Umbilical cord (tissue), 2 donors: ENCODE data around the gene OR1J4. TPM values are rescaled to one million over a fixed set of nuclear protein-coding genes. Genes with fewer than 3 reads are reported as not detected.
"Not testable (repeated sequence)": the region's sequence is repeated elsewhere in the genome, so short reads cannot be mapped to it uniquely, and the experiment has no call there.

Experiments used
- DNase-seq: peaks from one replicate; pipeline ENCODE4 v3.0.0-alpha.2; 2015; ENCODE audit warnings: low spot score
- total RNA-seq: library from RNA; depleted of rRNA; stranded (reverse); fragments of >200 nt; gene quantifications from one replicate; pipeline ENCODE4 v1.2.3, GENCODE V29; 2014; ENCODE audit warnings: low replicate concordance; ENCODE audit not compliant: insufficient read depth

OR1J4 gene
- 2.9 TPM for total RNA-seq

- no peak for DNase-seq
Observed at GRCh38 chr9:122518841-122519240, at the start of gene OR1J4. Gene OR1J4 (plus strand): TSS chr9:122519141. CDS start chr9:122519141, 0 bp downstream.

GRCh38 chr9:122474561-122474960 is 44.4 kb upstream of the OR1J4 start:
- DNase-seq: no peak

DNA sequence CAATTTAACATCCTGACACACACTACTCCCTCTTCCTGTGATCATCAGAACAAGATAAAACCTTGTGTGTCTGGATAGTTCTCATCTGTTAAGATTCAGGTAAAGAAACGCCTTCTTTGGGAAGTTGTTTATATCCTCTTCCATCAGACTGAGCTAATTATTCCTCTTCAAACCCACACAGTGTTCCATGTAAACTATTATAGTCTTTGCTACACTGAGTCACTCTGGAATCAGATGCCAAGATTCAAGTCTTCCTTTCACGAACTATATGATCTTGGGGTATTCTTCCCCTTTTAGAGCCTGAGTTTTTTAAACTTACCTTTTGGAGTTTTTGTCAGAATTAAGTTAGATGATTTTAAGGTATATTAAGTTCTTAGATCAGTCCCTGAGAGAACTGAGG is 43.2 kb upstream of the OR1J4 start:
- DNase-seq: no peak

DNA sequence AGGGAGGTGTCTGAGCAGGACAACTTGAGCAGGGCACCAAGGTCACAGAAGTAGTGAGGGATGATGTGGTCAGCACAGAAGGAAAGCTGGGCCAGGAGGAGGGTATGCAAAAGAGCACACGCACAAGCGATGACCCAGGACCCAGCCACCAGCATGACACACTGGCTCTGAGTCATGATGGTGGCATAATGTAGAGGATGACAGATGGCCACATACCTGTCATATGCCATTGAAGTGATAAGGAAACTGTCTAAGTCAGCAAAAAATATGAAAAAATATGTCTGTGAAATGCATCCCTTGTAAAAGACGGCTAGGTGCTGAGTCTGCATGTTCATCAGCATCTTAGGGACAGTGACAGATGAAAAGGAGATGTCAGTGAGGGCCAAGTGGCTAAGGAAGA is 41.6 kb upstream of the OR1J4 start:
- DNase-seq: no peak

- DNase-seq: no peak
Observed at GRCh38 chr9:122477826-122478225, 41.1 kb upstream of the OR1J4 start, which contains the start of gene OR1J1. Gene OR1J1 (minus strand): TSS chr9:122477926. CDS start chr9:122477926, 0 bp downstream.

- DNase-seq: no peak
Observed at GRCh38 chr9:122479062-122479461, 39.9 kb upstream of the OR1J4 start.

GRCh38 chr9:122498883-122499288 is 20.1 kb upstream of the OR1J4 start:
- DNase-seq: peak; percentile 16

GRCh38 chr9:122506964-122507363 is 12.0 kb upstream of the OR1J4 start:
- DNase-seq: no peak

- no peak for DNase-seq
Observed at GRCh38 chr9:122510502-122510901, 8.4 kb upstream of the OR1J4 start, which contains the start of gene OR1J2. Gene OR1J2 (plus strand): TSS chr9:122510802. CDS start chr9:122510802, 0 bp downstream.

DNA sequence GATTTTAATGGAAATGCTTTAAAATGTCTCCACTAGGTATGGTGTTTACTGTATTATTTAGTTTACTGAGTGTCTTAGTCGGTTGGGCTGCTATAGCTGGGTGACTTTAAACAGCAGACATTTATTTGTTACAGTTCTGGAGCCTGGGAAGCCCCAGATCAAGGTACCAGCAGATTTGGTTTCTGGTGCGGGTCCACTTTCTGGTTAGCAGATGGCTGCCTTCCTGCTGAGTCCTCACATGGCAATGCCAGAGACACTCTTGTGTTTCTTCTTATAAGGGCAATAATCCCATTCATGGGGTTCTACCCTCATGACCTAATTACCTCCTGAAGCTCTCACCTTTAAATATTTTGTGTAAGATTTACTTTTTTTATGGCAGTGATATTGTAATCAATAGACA is 715 bp upstream of the OR1J4 start:
- no peak for DNase-seq

GRCh38 chr9:122519376-122519775 is 435 bp downstream of the OR1J4 start:
- no peak for DNase-seq

- DNase-seq: no peak
Observed at GRCh38 chr9:122526602-122527001, 7.7 kb downstream of the OR1J4 start.

DNA sequence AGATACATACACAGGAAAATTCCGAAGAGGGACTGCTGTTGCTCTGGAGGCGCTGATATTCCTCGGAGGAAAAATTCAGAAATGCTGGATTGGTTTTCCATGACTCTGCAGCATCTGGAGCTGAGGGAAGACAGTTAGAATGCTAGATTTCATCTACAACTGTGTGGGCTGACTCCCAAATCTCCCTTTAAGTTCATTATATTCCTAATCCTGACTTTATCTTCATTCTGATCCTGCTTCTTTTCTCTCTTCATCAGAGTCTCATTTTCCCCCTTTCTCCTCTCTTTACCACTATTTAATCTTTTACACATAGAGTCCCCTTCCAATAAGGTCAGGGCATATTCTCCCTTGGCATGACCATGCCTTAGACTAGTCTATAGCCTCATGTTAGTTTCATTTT is 8.3 kb downstream of the OR1J4 start, which contains the start of gene OR1N1:
TSS of gene OR1N1 (minus strand) at position 101 of the 400 bp plus-strand sequence. CDS start at position 101, 0 bp downstream.
- DNase-seq: no peak

DNA sequence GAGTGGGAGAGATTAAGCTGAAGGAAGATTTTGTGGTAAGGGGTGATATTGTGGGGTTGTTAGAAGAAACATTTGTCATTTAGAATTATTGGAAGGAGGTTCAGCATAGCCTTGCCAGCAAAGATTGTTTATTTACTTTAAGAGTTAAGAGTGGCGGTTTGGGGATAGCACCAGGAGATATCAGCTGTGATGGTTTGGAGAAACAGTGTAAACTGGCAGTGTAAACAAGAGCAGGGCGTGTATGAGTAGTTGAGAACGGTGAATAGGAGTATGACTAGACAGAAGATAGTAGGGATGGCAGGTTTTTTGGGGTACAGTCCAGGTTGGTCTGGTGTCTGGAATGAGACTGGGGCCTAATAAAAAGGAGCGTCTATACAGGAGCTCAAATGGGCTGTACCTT is 12.2 kb downstream of the OR1J4 start:
- DNase-seq: not testable (repeated sequence)

DNA sequence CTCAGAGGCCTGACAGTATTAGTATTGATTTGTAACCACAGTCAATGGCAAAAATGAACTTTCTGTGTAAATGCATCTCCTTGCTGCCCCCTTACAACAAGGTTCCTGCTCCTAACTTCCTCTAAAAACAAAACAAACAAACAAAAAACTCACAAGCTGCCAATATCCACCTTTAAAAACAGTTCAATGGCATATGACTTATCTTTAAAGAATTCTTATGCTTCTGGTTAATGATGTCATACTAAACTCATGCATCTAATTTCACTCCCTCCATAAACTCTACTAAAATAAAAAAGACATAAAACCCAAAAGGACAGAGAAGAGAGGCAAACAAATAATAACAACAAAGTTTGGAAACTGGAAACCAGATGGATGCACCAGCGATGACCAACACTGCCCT is 17.2 kb downstream of the OR1J4 start:
- no peak for DNase-seq

DNA sequence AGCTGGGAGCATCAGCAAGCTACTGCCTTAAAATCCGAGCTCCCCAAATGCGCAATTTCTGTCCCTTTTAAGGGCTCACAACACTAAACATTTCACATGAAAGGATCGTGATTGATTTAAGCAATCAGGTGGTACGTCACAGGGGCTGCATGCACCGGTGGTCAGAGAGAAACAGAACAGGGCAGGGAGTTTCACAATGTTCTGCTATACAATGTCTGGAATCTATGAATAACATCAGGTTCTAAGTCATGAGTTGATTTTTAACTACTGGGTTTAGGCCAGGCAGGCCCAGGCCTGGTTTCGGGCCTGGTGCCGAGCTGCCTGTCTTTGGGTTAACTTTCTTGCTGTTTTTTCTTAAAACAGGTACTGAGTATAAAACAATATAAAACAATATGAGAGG is 18.1 kb downstream of the OR1J4 start:
- DNase-seq: not testable (repeated sequence)

- DNase-seq: no peak
Observed at GRCh38 chr9:122538757-122539156, 19.8 kb downstream of the OR1J4 start.

DNA sequence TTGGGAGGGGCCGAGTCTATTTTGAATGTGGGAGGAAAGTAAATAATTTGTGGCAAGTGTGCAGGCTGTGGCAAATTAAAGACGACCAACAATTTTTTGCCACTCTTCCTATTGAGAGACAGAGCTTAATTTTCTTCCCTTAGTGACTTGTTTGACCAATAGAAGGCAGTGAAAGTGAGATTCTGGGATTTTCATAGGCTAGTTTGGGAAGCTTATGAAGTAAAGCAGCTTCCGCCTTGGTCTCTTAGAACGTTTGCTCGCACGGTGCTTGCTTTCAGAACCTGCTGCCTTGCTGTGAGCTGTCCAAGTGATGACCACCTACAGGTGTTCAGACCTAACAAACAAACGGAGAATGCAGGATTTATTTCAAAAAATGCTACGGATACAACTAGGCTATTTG is 27.3 kb downstream of the OR1J4 start:
- no peak for DNase-seq

DNA sequence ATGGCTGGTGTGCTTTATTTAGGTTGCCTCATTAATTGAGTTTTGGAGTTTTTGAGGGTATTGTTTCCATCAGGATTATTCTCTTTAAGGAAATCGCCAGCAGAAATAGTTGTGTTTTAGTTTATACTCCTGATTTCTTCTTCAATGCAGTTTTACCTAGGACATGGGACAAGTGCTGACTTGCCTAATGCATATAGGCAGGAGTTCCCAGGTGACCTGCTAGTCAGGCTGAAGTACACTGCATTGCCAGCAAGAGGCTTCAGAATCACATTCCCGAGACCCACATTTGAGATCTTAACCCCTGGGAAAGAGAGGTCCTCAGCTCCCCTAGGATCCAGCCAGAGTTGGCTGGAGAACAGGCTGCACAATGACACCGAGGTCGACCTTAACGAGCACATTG is 32.4 kb downstream of the OR1J4 start:
- peak; percentile 1 for DNase-seq

DNA sequence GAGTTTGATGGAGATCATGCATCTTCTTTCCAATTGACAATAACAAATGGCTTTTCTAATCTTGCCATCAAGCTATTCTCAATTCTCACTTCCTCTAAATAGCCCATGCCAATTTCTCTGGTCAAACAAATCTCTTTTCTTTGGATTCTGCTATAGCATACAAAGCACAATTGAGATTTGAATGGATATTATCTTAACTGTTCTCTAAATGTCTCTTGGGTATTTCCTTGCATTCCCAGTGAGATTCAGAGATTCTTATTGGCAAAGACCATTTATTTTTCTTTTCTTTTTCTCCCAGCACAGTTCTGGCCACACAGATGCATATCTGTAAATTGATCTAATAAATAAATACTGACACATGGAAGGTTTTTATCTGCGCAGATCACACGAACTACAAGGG is 33.9 kb downstream of the OR1J4 start, which contains the start of gene OR1N2:
TSS of gene OR1N2 (plus strand) at position 301 of the 400 bp plus-strand sequence. CDS start 100 bp downstream, outside the sequence.
- DNase-seq: no peak

DNA sequence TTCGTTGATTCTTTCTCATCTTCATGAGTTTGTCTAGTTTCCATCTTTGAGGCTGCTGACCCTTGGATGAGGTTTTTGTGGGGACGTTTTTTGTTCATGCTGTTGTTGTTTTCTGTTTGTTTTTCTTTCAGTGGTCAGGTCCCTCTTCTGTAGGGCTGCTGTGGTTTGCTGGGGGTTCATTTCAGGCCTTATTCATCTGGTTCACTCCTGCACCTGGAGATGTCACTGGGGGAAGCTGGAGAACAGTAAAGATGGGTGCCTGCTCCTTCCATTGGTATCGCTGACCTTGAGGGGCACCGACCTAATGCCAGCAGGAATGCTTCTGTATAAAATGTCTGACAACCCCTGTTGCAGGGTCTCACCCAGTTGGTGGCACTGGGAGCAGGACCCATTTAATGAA is 42.5 kb downstream of the OR1J4 start:
- DNase-seq: no peak

GRCh38 chr9:122562134-122562760 is 43.3 kb downstream of the OR1J4 start:
- DNase-seq: no peak

GRCh38 chr9:122567901-122568300 is 49.0 kb downstream of the OR1J4 start:
- DNase-seq: no peak
